Parathyroid adenoma (tissue), 2 donors: Measurements from ENCODE around the gene CKAP2.

ENCODE experiments used
- H2AFZ ChIP-seq: fragments of 300-600 bp; sonication (generic); one replicate; pipeline ENCODE4 v1.7.0; 2017; ENCODE audit warnings: antibody characterized with exemption, mild to moderate bottlenecking
- H3K27ac ChIP-seq: fragments of 300-600 bp; sonication (generic); one replicate; pipeline ENCODE4 v1.7.0; 2017
- H3K27me3 ChIP-seq: fragments of 300-600 bp; sonication (generic); one replicate; pipeline ENCODE4 v1.7.0; 2017; ENCODE audit warnings: low read length; ENCODE audit not compliant: control insufficient read depth, insufficient read depth
- H3K36me3 ChIP-seq: fragments of 300-600 bp; sonication (generic); one replicate; pipeline ENCODE4 v1.7.0; 2017; ENCODE audit warnings: low read length; ENCODE audit not compliant: control insufficient read depth, insufficient read depth
- H3K4me1 ChIP-seq: fragments of 300-600 bp; sonication (generic); one replicate; pipeline ENCODE4 v1.7.0; 2017; ENCODE audit warnings: control low read depth
- H3K4me2 ChIP-seq: fragments of 300-600 bp; sonication (generic); one replicate; pipeline ENCODE4 v1.7.0; 2017; ENCODE audit warnings: low read length
- H3K4me3 ChIP-seq: fragments of 300-600 bp; sonication (generic); one replicate; pipeline ENCODE4 v1.7.0; 2017; ENCODE audit warnings: low read depth, low read length
- H3K79me2 ChIP-seq: fragments of 300-600 bp; sonication (generic); one replicate; pipeline ENCODE4 v1.7.0; 2017; ENCODE audit warnings: control low read depth
- H3K9ac ChIP-seq: fragments of 300-600 bp; sonication (generic); one replicate; pipeline ENCODE4 v1.7.0; 2017; ENCODE audit warnings: mild to moderate bottlenecking
- H3K9me3 ChIP-seq: fragments of 300-600 bp; sonication (generic); one replicate; pipeline ENCODE4 v1.7.0; 2017; ENCODE audit warnings: low read length; ENCODE audit not compliant: control insufficient read depth
- CTCF ChIP-seq: fragments of 300-600 bp; sonication (generic); IDR thresholded peaks from one replicate; pipeline ENCODE4 v1.7.0; 2017; ENCODE audit warnings: antibody characterized with exemption, mild to moderate bottlenecking
- donor health status: primary hyperparathyroidism.

CKAP2 gene

DNA sequence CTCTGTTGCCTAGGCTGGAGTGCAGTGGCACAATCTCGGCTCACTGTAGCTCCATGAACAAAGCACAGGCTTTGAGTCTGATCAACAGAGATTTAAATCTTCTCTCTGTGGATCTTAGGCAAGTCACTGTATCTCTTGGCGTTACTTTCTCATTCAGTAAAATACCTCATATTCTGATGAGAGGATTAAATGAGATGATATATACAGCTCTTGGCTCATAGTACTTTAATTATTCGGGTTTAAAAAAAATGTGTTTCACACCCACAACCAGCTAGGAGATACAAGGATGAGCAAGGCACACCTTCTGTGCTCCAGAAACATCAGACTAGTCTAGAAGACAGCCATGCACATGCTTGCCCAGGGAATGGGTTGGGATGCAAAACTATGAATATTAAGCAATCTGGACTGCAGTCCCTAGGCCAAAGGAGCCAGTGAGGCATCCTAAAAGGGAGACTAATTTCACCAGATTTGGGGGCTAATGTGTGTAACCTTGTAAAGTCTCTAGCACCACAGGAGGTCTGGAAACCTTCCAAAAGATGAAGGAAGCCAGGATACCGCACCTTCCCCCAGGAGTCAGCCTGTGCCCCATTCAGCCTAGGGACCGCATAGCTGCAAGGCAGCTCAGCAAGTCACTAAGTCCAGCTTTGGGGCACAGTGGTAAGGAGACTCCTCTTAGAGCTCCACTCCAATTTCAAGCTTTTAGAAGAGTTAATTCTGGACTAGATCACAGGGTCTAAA lies 7.3 kb upstream of the CKAP2 start:
- H2AFZ ChIP-seq: no peak overlapping the region
- TF ChIP-seq CTCF: no peak
- H3K9ac ChIP-seq: no peak overlapping the region
- H3K4me3 ChIP-seq: no peak overlapping the region
- no peaks in the 10 kb centered on the region for H3K36me3 ChIP-seq
- H3K79me2 ChIP-seq: no peaks in the 10 kb centered on the region
- H3K9me3 ChIP-seq: no peaks in the 10 kb centered on the region
- H3K27ac ChIP-seq: no peak overlapping the region
- H3K4me2 ChIP-seq: no peak overlapping the region
- no peaks in the 10 kb centered on the region for H3K4me1 ChIP-seq
- no peaks in the 10 kb centered on the region for H3K27me3 ChIP-seq

DNA sequence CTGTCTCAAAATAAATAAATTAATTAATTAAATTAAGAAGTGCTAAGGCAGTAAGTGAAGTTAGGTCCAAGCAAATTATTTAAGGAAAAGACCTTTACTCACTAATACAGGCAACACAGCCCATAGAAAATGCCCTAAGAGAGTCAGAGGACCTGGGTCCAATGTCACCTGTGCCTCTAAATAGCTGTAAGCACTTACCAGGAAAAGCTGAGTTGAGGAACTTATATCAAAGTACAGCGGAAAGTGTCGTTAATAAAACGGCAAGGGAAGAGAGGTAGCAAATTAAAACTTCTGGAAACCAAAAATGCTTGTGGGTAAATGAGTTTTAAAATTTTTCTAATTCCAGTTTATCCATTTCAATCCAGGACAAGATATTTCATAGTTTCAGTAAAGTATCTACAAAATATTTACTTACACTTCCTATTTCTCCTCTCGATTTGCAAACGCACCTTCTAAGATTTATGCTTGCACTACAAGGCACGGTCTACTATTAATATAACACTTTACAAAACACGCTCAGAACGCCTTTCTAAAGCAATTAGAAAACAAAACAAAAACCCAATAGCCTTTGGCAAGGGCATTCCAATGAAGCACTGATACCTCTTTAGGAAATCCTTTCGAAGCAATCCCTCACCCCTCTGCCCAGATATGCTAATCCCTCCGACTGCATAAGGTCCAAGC lies 5.8 kb upstream of the CKAP2 start:
- Histone ChIP-seq H3K27ac (peak overlapping the region; percentile 61), H3K4me3 (peak overlapping the region; percentile 65), H3K4me1 (no peaks in the 10 kb centered on the region), H2AFZ (peak overlapping the region; percentile 85), H3K27me3 (no peaks in the 10 kb centered on the region), H3K79me2 (no peaks in the 10 kb centered on the region), H3K36me3 (no peaks in the 10 kb centered on the region), H3K4me2 (peak overlapping the region; percentile 85), H3K9me3 (no peaks in the 10 kb centered on the region), H3K9ac (no peak overlapping the region)
- no peak for TF ChIP-seq CTCF

- Histone ChIP-seq H3K79me2 (no peaks in the 10 kb centered on the region), H3K27me3 (no peaks in the 10 kb centered on the region), H3K4me3 (peak within 1 kb of the TSS; percentile 65), H2AFZ (peak within 1 kb of the TSS; percentile 85), H3K9ac (peak within 1 kb of the TSS; percentile 19), H3K27ac (peak within 1 kb of the TSS; percentile 61), H3K4me1 (no peaks in the 10 kb centered on the region), H3K36me3 (no peaks in the 10 kb centered on the region), H3K4me2 (peak within 1 kb of the TSS; percentile 85), H3K9me3 (no peaks in the 10 kb centered on the region)
- TF ChIP-seq CTCF: peak; percentile 96
These were observed 5.1 kb upstream of the CKAP2 start, which contains the start of gene VPS36 for GRCh38 chr13:52450012-52450792. Gene VPS36, minus strand, starts transcription at chr13:52450634. Its CDS starts 40 bp downstream, at chr13:52450594.

GRCh38 chr13:52450793-52451116 lies 4.5 kb upstream of the CKAP2 start:
- Histone ChIP-seq H3K27me3 (no peaks in the 10 kb centered on the region), H3K9ac (peak overlapping the region; percentile 19), H2AFZ (peak overlapping the region; percentile 85), H3K9me3 (no peaks in the 10 kb centered on the region), H3K4me2 (peak overlapping the region; percentile 48), H3K36me3 (no peaks in the 10 kb centered on the region), H3K27ac (no peak overlapping the region), H3K4me3 (peak overlapping the region; percentile 65), H3K4me1 (no peaks in the 10 kb centered on the region), H3K79me2 (no peaks in the 10 kb centered on the region)
- TF ChIP-seq CTCF: no peak
